Epidermal melanocyte (primary cell): ENCODE measurements around the gene SNAPC2.

Source experiments
- DNase-seq: peaks from one replicate; pipeline ENCODE4 v3.0.0; 2011; ENCODE audit warnings: low spot score; ENCODE audit not compliant: insufficient read length

The SNAPC2 gene, protein sequence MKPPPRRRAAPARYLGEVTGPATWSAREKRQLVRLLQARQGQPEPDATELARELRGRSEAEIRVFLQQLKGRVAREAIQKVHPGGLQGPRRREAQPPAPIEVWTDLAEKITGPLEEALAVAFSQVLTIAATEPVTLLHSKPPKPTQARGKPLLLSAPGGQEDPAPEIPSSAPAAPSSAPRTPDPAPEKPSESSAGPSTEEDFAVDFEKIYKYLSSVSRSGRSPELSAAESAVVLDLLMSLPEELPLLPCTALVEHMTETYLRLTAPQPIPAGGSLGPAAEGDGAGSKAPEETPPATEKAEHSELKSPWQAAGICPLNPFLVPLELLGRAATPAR

GRCh38 chr19:7919610-7920518 lies at the start of gene SNAPC2:
Gene SNAPC2, plus strand, starts transcription at chr19:7920338. Its CDS starts 29 bp downstream, at chr19:7920367.
- DNase-seq, result peak; percentile 96

DNA sequence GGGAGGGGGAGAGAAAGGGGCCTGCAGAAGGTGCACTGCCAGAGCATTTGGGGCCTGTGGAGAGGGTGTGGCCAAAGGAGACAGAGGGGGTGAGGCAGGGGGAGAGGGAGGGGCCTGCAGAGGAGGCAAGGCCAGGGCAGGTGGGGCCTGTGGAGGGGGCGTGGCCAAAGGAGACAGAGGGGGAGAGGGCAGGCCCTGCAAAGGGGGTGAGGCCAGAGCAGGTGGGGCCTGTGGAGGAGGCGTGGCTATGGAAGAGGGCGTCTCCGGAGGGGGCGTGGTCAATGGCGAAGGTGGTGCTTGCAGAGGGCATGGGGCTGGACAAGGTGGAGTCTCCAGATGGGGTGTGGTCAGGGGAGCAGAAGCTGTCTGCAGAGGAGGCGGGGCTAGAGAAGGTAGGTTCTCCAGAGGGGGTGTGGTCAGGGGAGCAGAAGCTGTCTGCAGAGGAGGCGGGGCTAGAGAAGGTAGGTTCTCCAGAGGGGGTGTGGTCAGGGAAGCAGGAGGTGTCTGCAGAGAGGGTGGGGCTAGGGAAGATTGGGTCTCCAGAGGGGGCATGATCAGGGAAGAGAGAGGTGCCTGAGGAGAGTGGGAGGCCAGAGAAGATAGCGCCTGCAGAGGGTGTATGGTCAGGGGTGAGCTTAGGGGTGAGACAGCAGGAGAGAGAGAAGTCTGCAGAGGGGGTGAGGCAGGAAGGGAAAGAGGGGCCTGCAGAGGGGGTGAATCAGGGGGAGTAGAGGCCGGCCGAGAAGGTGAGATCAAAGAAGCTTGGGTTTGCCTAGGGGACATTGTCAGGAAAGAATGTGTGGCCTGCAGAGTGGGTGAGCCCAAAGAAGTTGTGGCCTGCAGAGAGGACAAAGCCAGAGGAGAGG lies 49.3 kb upstream of the SNAPC2 start:
- DNase-seq, result no peak

GRCh38 chr19:7871437-7872305 lies 48.5 kb upstream of the SNAPC2 start:
- DNase-seq, result peak; percentile 77

GRCh38 chr19:7872306-7873204 lies 47.6 kb upstream of the SNAPC2 start:
- DNase-seq, result no peak

DNA sequence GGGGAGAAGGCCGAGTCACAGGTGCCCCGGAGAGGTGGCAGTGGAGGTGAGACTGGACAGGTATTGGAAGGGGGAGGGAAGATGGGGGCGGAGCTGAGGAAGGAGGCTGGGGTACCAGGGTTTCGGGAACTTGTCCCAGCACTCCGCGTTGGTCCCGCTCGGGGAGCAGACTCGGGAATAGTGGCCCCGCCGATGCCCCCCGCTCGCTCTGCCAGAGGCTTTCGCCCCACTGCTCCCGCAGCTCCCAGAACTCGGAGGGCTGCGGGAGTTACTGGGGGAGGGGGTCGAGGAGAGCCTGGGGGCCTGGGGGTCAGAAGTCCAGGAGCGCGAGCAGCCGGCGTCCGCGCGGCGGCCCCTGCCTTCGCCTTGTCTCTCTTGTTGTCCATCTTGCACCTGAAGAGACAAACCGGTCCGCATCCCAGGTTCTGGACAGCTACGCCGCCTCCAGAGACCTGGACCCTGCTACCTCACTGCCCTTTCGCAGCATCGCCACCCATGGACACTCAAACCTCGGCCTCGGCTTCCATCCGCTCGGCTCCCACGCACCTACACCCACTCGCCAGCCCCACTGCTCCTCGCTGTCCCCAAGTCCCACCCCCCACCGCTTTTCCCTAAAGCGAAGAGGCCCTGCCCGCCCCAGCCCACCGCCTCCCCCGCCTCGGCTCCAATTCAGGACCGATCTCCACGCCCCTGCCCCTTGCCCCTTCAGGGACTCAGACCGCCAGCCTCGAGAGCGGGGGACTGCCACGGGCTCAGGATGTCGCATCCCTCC lies 46.6 kb upstream of the SNAPC2 start:
- DNase-seq, result no peak

DNA sequence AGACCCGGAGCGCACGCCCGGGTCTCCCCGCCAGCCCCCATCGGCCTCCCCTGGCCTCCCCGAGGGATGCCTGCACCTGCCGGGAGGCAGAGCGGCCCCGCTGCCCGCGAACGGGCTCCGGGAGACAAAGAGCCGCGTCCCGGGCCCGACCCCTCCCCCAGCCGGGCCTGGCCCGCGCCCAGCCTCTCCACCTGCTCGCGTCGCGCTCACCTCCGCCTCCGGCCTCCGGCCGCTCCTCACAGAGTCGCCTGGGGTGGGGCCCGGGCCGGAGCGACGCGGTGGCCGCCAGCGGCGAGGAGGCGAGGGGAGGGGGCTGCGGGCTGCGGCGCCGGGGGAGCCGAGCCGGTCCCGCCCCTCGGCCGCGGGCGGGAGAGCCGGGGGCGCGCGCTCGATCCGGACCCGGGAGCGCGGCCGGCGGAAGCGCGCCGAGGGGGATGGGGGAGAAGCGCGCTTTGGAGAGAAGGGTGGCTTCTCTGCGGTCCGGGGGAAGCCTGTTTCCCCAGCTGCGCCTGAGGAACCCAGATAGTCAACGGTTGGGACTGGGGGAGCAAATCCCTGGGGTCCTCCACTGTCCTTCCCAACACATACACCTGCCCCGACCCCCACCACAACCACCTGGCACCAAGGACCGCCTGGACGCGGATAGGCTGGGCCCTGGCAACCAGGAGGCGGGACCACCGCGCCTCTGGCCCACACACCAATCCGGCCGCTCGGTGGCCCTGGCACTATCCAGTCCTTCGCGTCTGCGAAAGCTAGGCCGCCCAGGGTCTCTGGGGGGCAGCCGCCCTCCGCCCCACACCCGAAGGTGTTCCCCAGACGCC lies 45.9 kb upstream of the SNAPC2 start, which contains the start of gene PRR36:
Gene PRR36 (minus strand): TSS at position 315 of the 821 bp plus-strand sequence. CDS start 701 bp downstream, outside the sequence.
- DNase-seq, result peak; percentile 5

- DNase-seq, result no peak
These were observed 45.3 kb upstream of the SNAPC2 start for GRCh38 chr19:7874897-7875273.

GRCh38 chr19:7877249-7877836 lies 42.8 kb upstream of the SNAPC2 start:
- no peak for DNase-seq

- no peak for DNase-seq
These were observed 40.9 kb upstream of the SNAPC2 start for GRCh38 chr19:7879111-7879807.

GRCh38 chr19:7879836-7880235 lies 40.3 kb upstream of the SNAPC2 start:
- no peak for DNase-seq

DNA sequence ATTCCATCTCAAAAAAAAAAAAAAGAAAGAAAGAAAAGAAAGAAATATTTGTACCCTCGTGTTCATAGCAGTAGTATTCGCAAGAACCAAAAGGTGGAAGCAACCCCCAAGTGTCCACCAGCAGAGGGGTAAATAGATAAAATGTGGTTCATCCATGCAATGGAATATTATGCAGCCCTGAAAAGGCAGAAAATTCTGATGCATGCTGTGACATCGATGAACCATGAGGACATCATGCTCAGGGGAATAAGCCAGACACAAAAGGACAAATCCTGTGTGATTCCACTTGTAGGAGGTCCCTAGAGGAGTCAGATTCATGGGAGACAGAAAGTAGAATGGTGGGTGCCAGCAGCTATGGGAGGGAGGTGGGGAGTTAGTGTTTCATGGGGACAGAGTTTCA lies 38.2 kb upstream of the SNAPC2 start:
- no peak for DNase-seq

GRCh38 chr19:7883105-7883504 lies 37.0 kb upstream of the SNAPC2 start:
- no peak for DNase-seq

- peak; percentile 47 for DNase-seq
These were observed 36.2 kb upstream of the SNAPC2 start for GRCh38 chr19:7883796-7884570.

DNA sequence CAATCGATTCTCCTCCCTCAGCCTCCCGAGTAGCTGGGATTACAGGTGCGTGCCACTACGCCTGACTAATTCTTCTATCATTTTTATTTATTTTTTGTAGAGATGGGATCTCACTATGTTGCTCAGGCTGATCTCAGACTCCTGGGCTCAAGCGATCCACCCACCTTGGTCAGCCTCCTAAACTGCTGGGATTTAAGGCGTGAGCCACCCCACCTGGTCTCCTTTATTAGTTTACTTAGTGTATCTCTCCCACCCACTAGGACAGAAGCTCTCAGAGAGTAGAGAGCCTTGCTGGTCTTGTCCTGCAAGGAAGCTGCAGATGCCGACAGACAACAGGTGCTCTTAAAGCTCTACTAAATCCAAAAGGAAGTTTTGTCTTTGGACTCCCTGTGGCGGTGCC lies 34.3 kb upstream of the SNAPC2 start:
- DNase-seq, result no peak

DNA sequence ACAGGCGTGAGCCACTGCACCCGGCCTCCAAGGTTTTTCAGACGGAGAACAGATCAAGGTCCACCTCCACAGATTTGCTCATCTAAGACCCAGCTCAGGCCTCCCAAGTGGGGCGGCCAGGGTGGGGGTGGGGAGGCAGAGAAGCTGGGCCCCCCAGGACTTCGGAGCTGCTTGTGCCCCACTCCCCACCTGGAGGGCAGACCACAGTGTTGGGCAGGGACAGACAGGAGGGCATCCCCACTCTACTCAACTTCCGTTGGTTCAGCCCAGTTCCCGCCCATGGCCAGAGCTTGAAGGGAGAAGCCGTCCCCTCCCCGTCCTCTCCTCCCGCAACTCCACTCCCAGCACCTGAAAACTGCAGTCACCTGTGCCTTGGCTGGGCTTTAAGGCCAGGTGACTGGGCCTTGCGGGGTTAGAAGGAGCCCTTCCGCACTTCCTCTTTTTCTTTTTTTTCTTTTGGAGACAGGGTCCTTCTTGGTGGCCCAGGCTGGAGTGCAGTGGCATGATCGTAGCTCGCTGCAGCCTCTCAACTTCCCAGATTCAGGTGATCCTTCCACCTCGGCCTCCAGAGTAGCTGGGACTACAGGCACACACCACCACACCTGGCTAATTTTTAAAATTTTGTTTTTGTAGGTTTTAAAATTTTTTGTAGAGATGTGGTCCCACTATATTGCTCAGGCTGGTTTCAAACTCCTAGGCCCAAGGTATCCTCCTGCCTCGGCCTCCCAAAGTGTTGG lies 32.6 kb upstream of the SNAPC2 start:
- DNase-seq, result peak; percentile 9
